ENCODE measurements around the gene PUS1. TPM values are rescaled to one million over a fixed set of nuclear protein-coding genes. Genes with fewer than 3 reads are reported as not detected.

The PUS1 gene
- total RNA-seq, 1 donor from 2014 or later = 9.1 TPM

DNA sequence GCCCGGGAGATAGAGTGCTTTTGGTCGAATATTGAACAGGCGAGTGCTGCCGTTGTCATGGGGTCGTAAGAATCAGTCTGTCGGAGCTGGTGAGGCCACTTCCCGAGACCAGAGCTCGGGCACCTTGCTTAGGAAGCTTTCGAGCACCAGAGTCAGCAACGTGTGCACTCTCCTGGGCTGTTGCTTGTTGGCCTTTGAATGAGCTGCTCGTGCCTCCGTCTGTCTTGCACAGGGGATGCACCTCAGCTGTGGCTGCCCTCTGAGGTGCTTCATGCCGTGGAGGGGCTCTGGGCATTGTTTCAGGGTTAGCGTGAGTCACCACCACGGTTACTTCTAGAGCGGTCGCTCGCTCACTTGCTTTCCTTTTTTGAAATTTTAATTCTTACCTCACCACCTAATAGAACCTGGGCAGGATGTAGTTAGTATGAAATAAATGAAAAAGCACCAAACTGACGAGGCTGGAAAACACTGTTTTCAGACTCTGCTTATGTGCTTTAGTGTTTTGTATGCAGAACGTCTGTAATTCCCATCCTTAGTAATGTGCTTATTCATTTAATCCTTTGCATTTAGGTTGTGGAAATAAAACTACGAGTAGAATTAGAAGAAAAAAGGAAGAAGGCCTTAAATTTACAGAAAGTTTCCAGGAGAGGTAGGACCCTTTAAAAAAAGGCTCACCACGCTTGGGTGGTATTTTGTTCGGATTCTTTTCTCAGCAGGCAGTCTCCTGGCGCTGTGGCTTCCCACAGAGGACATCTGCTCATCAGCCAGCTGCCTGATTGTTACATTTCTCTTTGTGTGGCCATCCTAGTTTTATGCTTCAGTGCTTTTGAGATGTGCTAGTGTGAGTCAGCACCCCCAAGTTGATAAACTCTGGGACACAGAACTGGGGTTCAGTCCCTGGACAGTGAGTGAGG is 61.2 kb downstream of the PUS1 start:
- no peak for DNase-seq (ENCODE audit: low spot score)

DNA sequence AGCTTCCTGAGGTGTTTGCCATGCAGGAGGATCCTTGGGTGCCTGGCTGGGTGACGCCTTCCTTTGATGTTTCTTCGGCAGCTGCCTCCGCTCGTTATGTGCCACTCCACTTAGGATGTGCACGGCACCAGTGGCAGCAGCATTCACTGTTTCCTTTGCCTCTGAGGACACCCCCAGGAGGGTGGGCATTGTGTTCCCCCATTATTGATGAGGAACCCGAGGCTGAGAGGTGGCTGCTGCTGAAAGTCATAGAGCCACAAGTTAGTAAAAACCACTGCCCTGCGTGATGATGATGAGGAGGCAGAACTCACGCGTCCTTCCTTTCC is 61.9 kb downstream of the PUS1 start:
- DNase-seq (ENCODE audit: low spot score) = no peak

DNA sequence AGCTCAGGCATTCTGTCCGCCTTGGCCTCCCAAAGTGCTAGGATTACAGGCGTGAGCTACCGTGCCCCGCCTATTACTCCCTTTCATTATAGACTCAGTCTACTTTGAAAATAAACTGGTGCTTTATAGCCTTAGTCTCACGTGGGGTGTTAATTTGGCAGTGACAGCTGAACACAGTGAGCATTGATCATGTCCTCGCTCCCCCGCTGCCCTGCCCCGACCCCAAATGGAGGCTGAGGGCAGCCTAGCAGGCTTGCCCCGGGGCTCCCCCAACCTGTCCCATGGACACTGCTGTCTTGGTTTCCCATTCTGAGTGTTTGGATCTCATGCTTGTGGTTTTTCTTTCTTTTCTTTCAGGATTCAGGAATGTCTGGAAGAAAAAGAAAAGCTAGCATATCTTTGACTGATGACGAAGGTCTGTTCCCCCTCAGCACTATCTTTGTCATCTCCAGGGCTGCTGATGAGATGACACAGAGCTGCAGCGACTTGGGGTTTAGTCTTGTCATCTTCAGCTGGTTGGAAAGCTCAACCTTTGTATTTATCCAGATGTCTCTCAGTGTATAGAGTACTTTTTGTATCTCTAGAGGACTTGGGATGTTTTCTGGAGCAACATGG is 62.8 kb downstream of the PUS1 start:
- no peak for DNase-seq (ENCODE audit: low spot score)

DNA sequence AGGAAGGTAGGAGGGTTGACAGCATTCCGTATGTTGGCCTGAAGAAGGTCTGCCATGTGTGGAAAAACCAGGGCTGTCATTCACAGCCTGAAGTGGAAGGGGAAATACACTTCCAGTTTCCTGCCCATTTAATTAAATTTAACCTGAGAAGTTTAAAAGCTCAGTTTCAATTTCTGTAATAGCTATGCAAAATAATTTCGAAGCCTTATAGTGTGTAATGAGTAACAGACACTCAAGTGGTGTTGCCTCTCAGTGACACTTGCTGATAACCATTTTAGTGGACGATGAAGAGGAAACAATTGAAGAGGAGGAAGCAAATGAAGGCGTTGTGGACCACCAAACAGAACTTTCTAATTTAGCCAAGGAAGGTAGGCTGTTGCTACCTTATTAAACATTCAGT is 65.5 kb downstream of the PUS1 start:
- no peak for DNase-seq (ENCODE audit: low spot score)

Other genes starting within 250 kb of the PUS1 start
- 17.1 TPM for gene SFSWAP, start 218.2 kb upstream of the PUS1 start, total RNA-seq (ENCODE audit: insufficient read depth, low replicate concordance)
- gene MMP17, start 100.9 kb upstream of the PUS1 start, total RNA-seq (ENCODE audit: insufficient read depth, low replicate concordance) = not detected
- gene ULK1, start 34.7 kb upstream of the PUS1 start, total RNA-seq (ENCODE audit: insufficient read depth, low replicate concordance) = 9.6 TPM
- gene EP400, start 20.7 kb downstream of the PUS1 start, total RNA-seq (ENCODE audit: insufficient read depth, low replicate concordance) = 15.4 TPM
- 7.5 TPM for gene DDX51, start 215.0 kb downstream of the PUS1 start, total RNA-seq (ENCODE audit: insufficient read depth, low replicate concordance)
- gene NOC4L, start 215.2 kb downstream of the PUS1 start, total RNA-seq (ENCODE audit: insufficient read depth, low replicate concordance) = 3.1 TPM

Measured in umbilical cord (tissue), 2 donors.